ENCODE measurements around the gene MSH6.

The MSH6 gene

GRCh38 chr2:47782381-47782670 is 619 bp upstream of the MSH6 start:
- Histone ChIP-seq H2AK5ac (ENCODE audit: low read length) (no peak overlapping the region), H3K9ac (ENCODE audit: low read length) (peak overlapping the region; percentile 85), H3K27ac (ENCODE audit: low read depth, low read length) (no peak overlapping the region), H3K4me2 (ENCODE audit: low read length) (peak overlapping the region; percentile 86), H2AFZ (ENCODE audit: insufficient read depth, low read length, poor library complexity) (peak overlapping the region; percentile 78), H3K36me3 (ENCODE audit: control insufficient read depth in 1 of 2, insufficient read depth in 2 of 2, low read length in 2 of 2) (peaks cover 3 to 7% of the 10 kb centered on the region in 2 experiments), H2BK120ac (ENCODE audit: insufficient read depth, low read length, poor library complexity) (no peak overlapping the region), H3K14ac (ENCODE audit: low read length) (peak overlapping the region; percentile 77), H3K79me2 (ENCODE audit: control insufficient read depth, insufficient read depth, low read length, poor library complexity) (peaks cover 29% of the 10 kb centered on the region), H3K27me3 (ENCODE audit: insufficient read depth, low read length) (no peaks in the 10 kb centered on the region), H3K18ac (ENCODE audit: low read length) (peak overlapping the region; percentile 51), H4K91ac (ENCODE audit: low read depth, low read length) (peak overlapping the region; percentile 72), H2BK12ac (ENCODE audit: low read length) (no peak overlapping the region), H3K4me1 (ENCODE audit: control insufficient read depth in 1 of 2, insufficient read depth in 2 of 2, low read length in 2 of 2) (no peaks in the 10 kb centered on the region), H3K23ac (ENCODE audit: low read length) (no peak overlapping the region), H4K12ac (ENCODE audit: low read depth, low read length) (no peak overlapping the region), H2BK5ac (ENCODE audit: low read depth, low read length, poor library complexity) (peak overlapping the region; percentile 70), H4K8ac (ENCODE audit: low read depth, low read length) (peak overlapping the region; percentile 90), H3K9me3 (ENCODE audit: insufficient read depth, low read depth, low read length) (no peaks in the 10 kb centered on the region), H3K4me3 (ENCODE audit: low read depth, low read length) (peak overlapping the region; percentile 91), H3K79me1 (ENCODE audit: low read length) (peaks cover 9% of the 10 kb centered on the region), H3K4ac (ENCODE audit: low read depth, low read length) (no peak overlapping the region)
- no CpG with 5 or more reads among the region's 7 CpGs for WGBS (ENCODE audit: extremely low coverage, insufficient coverage, insufficient read length)
- DNase-seq = peak; percentile 35 to 69

- Histone ChIP-seq H3K27me3 (ENCODE audit: insufficient read depth, low read length) (no peaks in the 10 kb centered on the region), H3K9me3 (ENCODE audit: insufficient read depth, low read depth, low read length) (no peaks in the 10 kb centered on the region), H2AK5ac (ENCODE audit: low read length) (no peak overlapping the region), H3K14ac (ENCODE audit: low read length) (peak overlapping the region; percentile 92), H4K12ac (ENCODE audit: low read depth, low read length) (peak overlapping the region; percentile 14), H3K18ac (ENCODE audit: low read length) (peak overlapping the region; percentile 87), H4K8ac (ENCODE audit: low read depth, low read length) (peak overlapping the region; percentile 89), H3K4me1 (ENCODE audit: control insufficient read depth in 1 of 2, insufficient read depth in 2 of 2, low read length in 2 of 2) (no peaks in the 10 kb centered on the region), H3K4me2 (ENCODE audit: low read length) (peak overlapping the region; percentile 90), H3K79me2 (ENCODE audit: control insufficient read depth, insufficient read depth, low read length, poor library complexity) (peaks cover 32% of the 10 kb centered on the region), H4K91ac (ENCODE audit: low read depth, low read length) (peak overlapping the region; percentile 95), H2BK5ac (ENCODE audit: low read depth, low read length, poor library complexity) (peak overlapping the region; percentile 93), H3K9ac (ENCODE audit: low read length) (peak overlapping the region; percentile 77), H3K36me3 (ENCODE audit: control insufficient read depth in 1 of 2, insufficient read depth in 2 of 2, low read length in 2 of 2) (peaks cover 3 to 7% of the 10 kb centered on the region in 2 experiments), H3K4ac (ENCODE audit: low read depth, low read length) (peak overlapping the region; percentile 75), H3K27ac (ENCODE audit: low read depth, low read length) (peak overlapping the region; percentile 96), H3K4me3 (ENCODE audit: low read depth, low read length) (peak overlapping the region; percentile 89), H2AFZ (ENCODE audit: insufficient read depth, low read length, poor library complexity) (peak overlapping the region; percentile 92), H3K79me1 (ENCODE audit: low read length) (peaks cover 9% of the 10 kb centered on the region), H3K23ac (ENCODE audit: low read length) (no peak overlapping the region), H2BK120ac (ENCODE audit: insufficient read depth, low read length, poor library complexity) (no peak overlapping the region), H2BK12ac (ENCODE audit: low read length) (no peak overlapping the region)
- peak; percentile 60 to 73 for DNase-seq
- no CpG with 5 or more reads among the region's 71 CpGs for WGBS (ENCODE audit: extremely low coverage, insufficient coverage, insufficient read length)
Measured at GRCh38 chr2:47783486-47784351, 774 bp downstream of the MSH6 start.

GRCh38 chr2:47784352-47784851 is 1.5 kb downstream of the MSH6 start:
- peak overlapping the region; percentile 86 for H3K4me3 ChIP-seq (ENCODE audit: low read depth, low read length)
- peak; percentile 26 to 52 for DNase-seq
- no peak overlapping the region for H2AK5ac ChIP-seq (ENCODE audit: low read length)
- H3K9ac ChIP-seq (ENCODE audit: low read length) = no peak overlapping the region
- H2AFZ ChIP-seq (ENCODE audit: insufficient read depth, low read length, poor library complexity) = no peak overlapping the region
- peaks cover 34% of the 10 kb centered on the region for H3K79me2 ChIP-seq (ENCODE audit: control insufficient read depth, insufficient read depth, low read length, poor library complexity)
- H2BK120ac ChIP-seq (ENCODE audit: insufficient read depth, low read length, poor library complexity) = no peak overlapping the region
- peaks cover 3 to 7% of the 10 kb centered on the region in 2 experiments for H3K36me3 ChIP-seq (ENCODE audit: control insufficient read depth in 1 of 2, insufficient read depth in 2 of 2, low read length in 2 of 2)
- no peaks in the 10 kb centered on the region for H3K27me3 ChIP-seq (ENCODE audit: insufficient read depth, low read length)
- H4K12ac ChIP-seq (ENCODE audit: low read depth, low read length) = no peak overlapping the region
- H3K23ac ChIP-seq (ENCODE audit: low read length) = no peak overlapping the region
- no CpG with 5 or more reads among the region's 28 CpGs for WGBS (ENCODE audit: extremely low coverage, insufficient coverage, insufficient read length)
- no peak overlapping the region for H3K18ac ChIP-seq (ENCODE audit: low read length)
- no peak overlapping the region for H2BK12ac ChIP-seq (ENCODE audit: low read length)
- H3K79me1 ChIP-seq (ENCODE audit: low read length) = peaks cover 9% of the 10 kb centered on the region
- H3K4me2 ChIP-seq (ENCODE audit: low read length) = peak overlapping the region; percentile 90
- H3K9me3 ChIP-seq (ENCODE audit: insufficient read depth, low read depth, low read length) = no peaks in the 10 kb centered on the region
- no peak overlapping the region for H2BK5ac ChIP-seq (ENCODE audit: low read depth, low read length, poor library complexity)
- no peak overlapping the region for H3K27ac ChIP-seq (ENCODE audit: low read depth, low read length)
- H3K14ac ChIP-seq (ENCODE audit: low read length) = no peak overlapping the region
- H4K91ac ChIP-seq (ENCODE audit: low read depth, low read length) = no peak overlapping the region
- H4K8ac ChIP-seq (ENCODE audit: low read depth, low read length) = no peak overlapping the region
- H3K4ac ChIP-seq (ENCODE audit: low read depth, low read length) = peak overlapping the region; percentile 96
- no peaks in the 10 kb centered on the region for H3K4me1 ChIP-seq (ENCODE audit: control insufficient read depth in 1 of 2, insufficient read depth in 2 of 2, low read length in 2 of 2)

GRCh38 chr2:47785986-47786385 is 3.0 kb downstream of the MSH6 start:
- no CpG with 5 or more reads among the region's 7 CpGs for WGBS (ENCODE audit: extremely low coverage, insufficient coverage, insufficient read length)
- H3K18ac ChIP-seq (ENCODE audit: low read length) = no peak overlapping the region
- H4K8ac ChIP-seq (ENCODE audit: low read depth, low read length) = no peak overlapping the region

More at GRCh38 chr2:47785986-47786385, 3.0 kb downstream of the MSH6 start:
- Histone ChIP-seq H3K27me3 (ENCODE audit: insufficient read depth, low read length) (no peaks in the 10 kb centered on the region), H3K9me3 (ENCODE audit: insufficient read depth, low read depth, low read length) (no peaks in the 10 kb centered on the region), H3K4me1 (ENCODE audit: control insufficient read depth in 1 of 2, insufficient read depth in 2 of 2, low read length in 2 of 2) (no peaks in the 10 kb centered on the region), H2BK5ac (ENCODE audit: low read depth, low read length, poor library complexity) (no peak overlapping the region), H3K27ac (ENCODE audit: low read depth, low read length) (no peak overlapping the region), H3K14ac (ENCODE audit: low read length) (no peak overlapping the region), H2BK120ac (ENCODE audit: insufficient read depth, low read length, poor library complexity) (no peak overlapping the region), H2AFZ (ENCODE audit: insufficient read depth, low read length, poor library complexity) (no peak overlapping the region), H3K4me2 (ENCODE audit: low read length) (no peak overlapping the region), H3K4ac (ENCODE audit: low read depth, low read length) (peak overlapping the region; percentile 74), H4K12ac (ENCODE audit: low read depth, low read length) (no peak overlapping the region), H3K23ac (ENCODE audit: low read length) (no peak overlapping the region), H3K4me3 (ENCODE audit: low read depth, low read length) (no peak overlapping the region), H3K79me2 (ENCODE audit: control insufficient read depth, insufficient read depth, low read length, poor library complexity) (peaks cover 38% of the 10 kb centered on the region), H2BK12ac (ENCODE audit: low read length) (no peak overlapping the region), H3K79me1 (ENCODE audit: low read length) (peaks cover 9% of the 10 kb centered on the region), H3K36me3 (ENCODE audit: control insufficient read depth in 1 of 2, insufficient read depth in 2 of 2, low read length in 2 of 2) (peaks cover 3 to 12% of the 10 kb centered on the region in 2 experiments), H2AK5ac (ENCODE audit: low read length) (no peak overlapping the region), H3K9ac (ENCODE audit: low read length) (no peak overlapping the region), H4K91ac (ENCODE audit: low read depth, low read length) (no peak overlapping the region)
- DNase-seq = peak; percentile 17 to 60

Data from trophoblast cell (in vitro differentiated cells and primary cell).